CD4-positive, alpha-beta T cell treated with Interleukin-21 for 1 hour (primary cell): Measurements from ENCODE around the gene KCNQ1OT1.

Experiments used
- DNase-seq: peaks from one replicate; pipeline ENCODE4 v3.0.0-alpha.2; 2020

The KCNQ1OT1 gene

GRCh38 chr11:2719831-2720590, 20.2 kb upstream of the KCNQ1OT1 start:
- DNase-seq = no peak

GRCh38 chr11:2718817-2719438, 19.1 kb upstream of the KCNQ1OT1 start:
- no peak for DNase-seq

GRCh38 chr11:2717561-2718325, 17.9 kb upstream of the KCNQ1OT1 start:
- DNase-seq = no peak

GRCh38 chr11:2716376-2717095, 16.7 kb upstream of the KCNQ1OT1 start:
- no peak for DNase-seq

- no peak for DNase-seq
Measured at GRCh38 chr11:2715716-2716350, 16.0 kb upstream of the KCNQ1OT1 start.

- DNase-seq = no peak
Measured at GRCh38 chr11:2714871-2715270, 15.1 kb upstream of the KCNQ1OT1 start.

- no peak for DNase-seq
Measured at GRCh38 chr11:2714463-2714800, 14.6 kb upstream of the KCNQ1OT1 start.

GRCh38 chr11:2713661-2714462, 14.1 kb upstream of the KCNQ1OT1 start:
- DNase-seq = no peak

- DNase-seq = no peak
Measured at GRCh38 chr11:2713094-2713493, 13.3 kb upstream of the KCNQ1OT1 start.

GRCh38 chr11:2711161-2711560, 11.4 kb upstream of the KCNQ1OT1 start:
- no peak for DNase-seq

GRCh38 chr11:2709429-2709828, 9.6 kb upstream of the KCNQ1OT1 start:
- DNase-seq = no peak

- no peak for DNase-seq
Measured at GRCh38 chr11:2708757-2709281, 9.0 kb upstream of the KCNQ1OT1 start.

- DNase-seq = no peak
Measured at GRCh38 chr11:2708151-2708581, 8.4 kb upstream of the KCNQ1OT1 start.

GRCh38 chr11:2707736-2708135, 7.9 kb upstream of the KCNQ1OT1 start:
- no peak for DNase-seq

GRCh38 chr11:2706321-2706720, 6.5 kb upstream of the KCNQ1OT1 start:
- no peak for DNase-seq

GRCh38 chr11:2704896-2705606, 5.3 kb upstream of the KCNQ1OT1 start:
- DNase-seq = no peak

- no peak for DNase-seq
Measured at GRCh38 chr11:2704356-2704755, 4.6 kb upstream of the KCNQ1OT1 start.

GRCh38 chr11:2703363-2704141, 3.8 kb upstream of the KCNQ1OT1 start:
- no peak for DNase-seq

- no peak for DNase-seq
Measured at GRCh38 chr11:2702771-2703362, 3.1 kb upstream of the KCNQ1OT1 start.
